ENCODE measurements around the gene EFNA4. TPM values are rescaled to one million over a fixed set of nuclear protein-coding genes. Genes with fewer than 3 reads are reported as not detected.
A peak's percentile ranks its signal among the peaks of the same experiment; 100 is the strongest.

EFNA4 gene
- total RNA-seq, 1 experiment from 2014 or later: 9.8 TPM

DNA sequence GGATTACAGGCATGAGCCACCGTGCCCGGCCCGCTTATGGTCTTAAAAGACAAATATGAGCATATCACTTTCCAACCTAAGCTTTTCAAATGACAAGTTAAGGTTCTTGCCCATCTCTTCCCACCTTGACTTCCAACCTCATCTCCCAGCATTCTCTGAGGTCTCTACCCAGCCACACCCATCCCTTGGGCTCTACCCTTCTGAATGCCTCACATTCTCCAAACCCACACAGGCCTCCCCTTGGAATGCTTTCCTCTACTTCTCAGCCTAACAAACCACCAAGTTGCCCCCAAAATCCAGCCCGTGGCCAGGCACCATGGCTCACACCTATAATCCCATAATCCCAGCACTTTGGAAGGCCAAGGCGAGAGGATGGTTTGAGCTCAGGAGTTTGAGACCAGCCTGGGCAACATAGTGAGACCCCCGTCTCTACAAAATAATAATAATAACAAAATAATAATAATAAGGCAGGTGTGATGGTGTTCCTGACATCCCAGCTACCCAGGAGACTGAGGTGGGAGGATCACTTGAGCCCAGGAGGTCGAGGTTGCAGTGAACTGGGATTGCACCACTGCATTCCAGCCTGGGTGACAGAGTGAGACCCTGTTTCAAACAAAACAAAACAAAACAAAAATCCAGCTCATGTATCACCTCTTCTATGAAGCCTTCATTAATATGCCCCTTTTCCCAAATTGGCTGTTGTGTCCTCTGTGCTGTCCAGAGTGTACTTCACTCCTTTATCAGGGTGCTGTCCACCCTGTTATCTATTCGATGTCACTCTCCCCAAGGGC, 41.2 kb upstream of the EFNA4 start:
- DNase-seq (ENCODE audit: low read depth, low spot score) (no peak), ATAC-seq (no peak)
- H4K20me1 ChIP-seq (ENCODE audit: insufficient read depth): no peaks in the 10 kb centered on the region
- H3K9ac ChIP-seq (ENCODE audit: low read length): no peak overlapping the region
- BruUV-seq (replicated peaks): no TSS peak
- H3K4me1 ChIP-seq (ENCODE audit: control insufficient read depth in 1 of 2, insufficient read depth in 2 of 2, low read length in 2 of 2): peaks cover 37 to 73% of the 10 kb centered on the region in 2 experiments
- RAD21 ChIA-PET (ENCODE audit: low non-redundant PET in 1 of 2, low total read pairs in 2 of 2, uncharacterized antibody in 2 of 2, unreplicated experiment in 2 of 2): no interaction called here
- no peaks in the 10 kb centered on the region for H3K9me2 ChIP-seq (ENCODE audit: insufficient read depth)
- H3K4me3 ChIP-seq (replicated peaks in 1 of 2; ENCODE audit: low read depth in 1 of 2, low read length in 2 of 2): 0 out of 4 replicates have a peak overlapping the region, but pooled peaks of 1 of the 2 experiments have one; percentile 4
- POLR2A ChIA-PET: no interaction called here
- H3K27ac ChIP-seq (ENCODE audit: low read depth, low read length): no peak overlapping the region
- H3K9me3 ChIP-seq (ENCODE audit: control insufficient read depth in 1 of 2, insufficient read depth in 1 of 2, low read depth in 1 of 2, low read length in 2 of 2): no peaks in the 10 kb centered on the region
- H3K4me2 ChIP-seq (ENCODE audit: low read length): peak overlapping the region; percentile 57
- intact Hi-C loops (cut with micrococcal nuclease): no loop called here
- H3K27me3 ChIP-seq (ENCODE audit: insufficient read depth, low read length): no peaks in the 10 kb centered on the region
- no peak overlapping the region for H2AFZ ChIP-seq (ENCODE audit: low read depth, low read length, poor library complexity, severe bottlenecking)
- TF ChIP-seq, protein P1, sequence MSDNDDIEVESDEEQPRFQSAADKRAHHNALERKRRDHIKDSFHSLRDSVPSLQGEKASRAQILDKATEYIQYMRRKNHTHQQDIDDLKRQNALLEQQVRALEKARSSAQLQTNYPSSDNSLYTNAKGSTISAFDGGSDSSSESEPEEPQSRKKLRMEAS (IDR thresholded peaks at IDR 0.05): no peak
- CTCF ChIA-PET: interaction anchor here (1.1 to 3.0 kb wide), 3 partner anchors 23 to 29 kb away, joined by 3 to 14 read pairs (median 7); partner anchors contain the start of gene ADAM15
- H3K36me3 ChIP-seq (ENCODE audit: control insufficient read depth in 1 of 2, insufficient read depth in 2 of 2, low read length in 2 of 2): no peaks in the 10 kb centered on the region
- H3K79me2 ChIP-seq (ENCODE audit: insufficient read depth, low read length): no peaks in the 10 kb centered on the region

GRCh38 chr1:155022927-155023236, 40.7 kb upstream of the EFNA4 start:
- no peaks in the 10 kb centered on the region for H3K9me3 ChIP-seq (ENCODE audit: control insufficient read depth in 1 of 2, insufficient read depth in 1 of 2, low read depth in 1 of 2, low read length in 2 of 2)
- H3K79me2 ChIP-seq (ENCODE audit: insufficient read depth, low read length): no peaks in the 10 kb centered on the region
- no peaks in the 10 kb centered on the region for H3K27me3 ChIP-seq (ENCODE audit: insufficient read depth, low read length)
- H4K20me1 ChIP-seq (ENCODE audit: insufficient read depth): no peaks in the 10 kb centered on the region
- ChIA-PET RAD21 (ENCODE audit: low non-redundant PET in 1 of 2, low total read pairs in 2 of 2, uncharacterized antibody in 2 of 2, unreplicated experiment in 2 of 2) (no interaction called here), CTCF (interaction anchor here (1.1 to 1.7 kb wide), 2 partner anchors 22 to 28 kb away, joined by 3 to 7 read pairs; partner anchors contain the start of gene ADAM15), POLR2A (no interaction called here)
- peaks cover 34 to 67% of the 10 kb centered on the region in 2 experiments for H3K4me1 ChIP-seq (ENCODE audit: control insufficient read depth in 1 of 2, insufficient read depth in 2 of 2, low read length in 2 of 2)
- no TSS peak for BruUV-seq (replicated peaks)
- TF ChIP-seq CBX3 (IDR thresholded peaks at IDR 0.05; ENCODE audit: low read depth): no peak
- no peaks in the 10 kb centered on the region for H3K9me2 ChIP-seq (ENCODE audit: insufficient read depth)
- H3K36me3 ChIP-seq (ENCODE audit: control insufficient read depth in 1 of 2, insufficient read depth in 2 of 2, low read length in 2 of 2): no peaks in the 10 kb centered on the region
- no peak overlapping the region for H3K4me3 ChIP-seq (replicated peaks in 1 of 2; ENCODE audit: low read depth in 1 of 2, low read length in 2 of 2)
- ATAC-seq: no peak
- no peak overlapping the region for H2AFZ ChIP-seq (ENCODE audit: low read depth, low read length, poor library complexity, severe bottlenecking)
- H3K9ac ChIP-seq (ENCODE audit: low read length): no peak overlapping the region
- H3K4me2 ChIP-seq (ENCODE audit: low read length): no peak overlapping the region
- no peak for DNase-seq (ENCODE audit: low read depth, low spot score)
- intact Hi-C loops (cut with micrococcal nuclease): no loop called here
- H3K27ac ChIP-seq (ENCODE audit: low read depth, low read length): no peak overlapping the region
